ENCODE results near the gene SPON2.

The SPON2 gene

GRCh38 chr4:1172228-1172851, at the start of gene SPON2:
SPON2 (minus strand) TSS chr4:1172583.
- DNase-seq = no peak

DNA sequence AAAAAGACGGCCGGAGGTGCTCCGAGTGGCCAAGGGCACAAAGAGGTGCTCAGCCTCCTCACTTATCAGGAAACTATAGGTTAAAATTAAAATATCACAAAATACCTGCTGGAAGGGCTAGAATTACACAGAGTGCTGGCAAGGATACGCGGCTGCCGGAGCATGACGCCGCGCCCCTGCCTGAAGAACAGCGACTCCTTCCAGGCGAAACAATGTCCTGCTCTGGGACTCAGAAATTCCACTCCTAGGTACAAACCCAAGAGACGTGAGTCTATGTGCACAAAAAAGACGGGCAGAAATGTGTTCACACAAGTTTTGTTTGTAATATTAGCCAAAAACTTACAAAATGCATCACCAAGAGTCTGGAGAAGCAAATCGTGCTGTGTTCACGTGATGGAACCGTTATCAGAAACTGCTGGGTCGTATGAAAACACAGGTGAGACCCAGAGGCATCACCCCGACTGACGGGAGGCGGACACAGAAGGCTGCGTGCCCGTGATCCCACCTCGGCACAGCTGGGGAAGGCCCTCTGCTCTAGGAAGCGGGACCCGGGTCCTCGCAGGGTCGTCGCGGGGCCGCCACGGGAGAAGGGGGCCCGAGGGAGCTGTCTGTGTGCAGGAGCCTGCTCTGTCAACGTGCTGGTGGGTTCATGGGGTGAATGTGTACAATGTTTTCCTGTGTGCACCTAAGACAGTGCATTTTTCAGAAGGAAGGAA, 48.9 kb upstream of the SPON2 start:
- no peak for DNase-seq

DNA sequence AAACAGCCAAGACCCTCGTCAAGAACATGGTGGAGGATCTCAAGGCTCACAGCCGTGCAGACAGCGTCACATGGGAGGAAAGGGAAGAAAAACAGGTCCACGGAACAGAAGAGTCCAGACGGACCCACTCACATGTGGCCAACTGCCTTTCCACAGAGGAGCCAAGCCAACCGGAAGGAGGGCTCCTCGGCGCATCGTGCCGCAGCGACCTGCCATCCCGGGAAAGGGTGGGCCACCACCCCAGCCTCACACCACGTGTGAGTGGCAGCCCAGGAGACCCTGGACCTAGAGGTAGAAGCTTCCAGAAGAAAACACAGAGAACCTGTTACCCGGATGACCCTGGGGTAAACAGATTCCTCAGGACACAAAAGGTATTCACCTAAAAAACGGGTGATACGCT, 48.2 kb upstream of the SPON2 start:
- no peak for DNase-seq

DNA sequence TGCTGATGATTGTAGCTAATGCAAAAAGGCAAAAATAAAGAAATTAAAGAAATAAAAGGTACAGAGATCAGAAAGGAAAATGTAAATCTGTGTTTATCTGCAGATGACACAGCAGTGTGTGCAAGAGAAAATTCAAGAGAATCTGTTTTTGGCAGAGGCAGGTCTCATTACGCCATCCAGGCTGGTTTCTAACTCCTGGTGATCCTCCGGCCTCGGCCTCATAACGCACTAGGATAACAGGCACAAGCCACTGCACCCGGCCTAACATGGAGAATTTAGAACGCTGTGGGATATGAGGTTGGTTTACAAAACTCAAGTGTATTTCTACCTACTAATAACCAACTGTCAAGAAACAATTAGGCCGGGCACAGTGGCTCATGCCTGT, 47.2 kb upstream of the SPON2 start:
- DNase-seq = no peak

GRCh38 chr4:1218634-1219565, 46.5 kb upstream of the SPON2 start:
- peak in 1 of 3 experiments; percentile 35 for DNase-seq

GRCh38 chr4:1217366-1217765, 45.0 kb upstream of the SPON2 start:
- DNase-seq = no peak

- no peak for DNase-seq
These were observed 44.5 kb upstream of the SPON2 start for GRCh38 chr4:1216869-1217294.

DNA sequence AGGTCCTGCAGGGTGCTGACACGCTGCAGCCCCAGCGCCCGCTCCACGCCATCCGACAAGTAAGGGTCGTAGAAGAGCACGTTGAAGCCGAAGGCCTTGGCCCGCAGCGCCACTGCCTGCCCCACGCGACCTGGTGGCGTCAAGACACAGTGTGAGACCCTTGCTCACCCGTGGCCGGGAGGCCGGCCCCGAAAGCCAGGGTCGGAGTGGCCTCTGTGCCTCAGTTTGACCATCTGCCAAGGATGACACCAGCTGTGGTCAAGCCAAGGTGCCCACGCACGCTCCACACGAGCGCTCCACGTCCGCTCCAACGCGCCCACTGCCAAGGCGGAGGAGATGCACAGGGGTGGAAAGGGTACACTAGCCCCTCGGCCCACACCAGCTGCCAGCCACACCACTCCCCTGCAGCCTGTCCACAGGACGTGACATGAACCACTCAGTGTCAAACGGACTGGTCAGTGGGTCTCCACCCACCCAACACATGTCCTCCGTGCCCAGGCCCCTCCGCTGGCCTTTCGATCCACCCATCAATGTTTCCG, 43.8 kb upstream of the SPON2 start:
- no peak for DNase-seq

- no peak for DNase-seq
These were observed 43.0 kb upstream of the SPON2 start for GRCh38 chr4:1215141-1216075.

- no peak for DNase-seq
These were observed 42.0 kb upstream of the SPON2 start for GRCh38 chr4:1214101-1215095.

GRCh38 chr4:1213336-1213995, 41.1 kb upstream of the SPON2 start:
- DNase-seq = no peak

GRCh38 chr4:1212546-1213335, 40.4 kb upstream of the SPON2 start:
- DNase-seq = no peak

GRCh38 chr4:1211891-1212545, 39.6 kb upstream of the SPON2 start:
- DNase-seq = no peak

DNA sequence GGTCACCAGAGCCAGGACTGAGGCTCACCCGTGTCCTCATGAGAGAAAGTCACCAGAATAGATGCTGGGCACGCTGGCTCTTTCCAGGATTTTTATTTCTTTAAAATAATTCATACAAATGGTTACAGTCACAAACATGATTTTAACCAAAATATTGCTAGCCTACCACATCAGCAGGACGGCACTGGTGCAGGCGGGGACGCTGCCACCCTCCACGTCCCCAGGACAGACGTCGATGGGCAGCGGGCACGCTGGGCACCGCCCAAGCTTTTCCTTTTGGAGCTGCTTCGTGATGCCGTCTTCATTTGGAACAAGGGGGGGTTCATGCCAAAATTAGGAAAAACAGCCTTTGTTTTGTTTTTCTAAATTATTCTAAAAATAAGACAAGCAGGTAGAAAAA, 39.0 kb upstream of the SPON2 start:
- no peak for DNase-seq

DNA sequence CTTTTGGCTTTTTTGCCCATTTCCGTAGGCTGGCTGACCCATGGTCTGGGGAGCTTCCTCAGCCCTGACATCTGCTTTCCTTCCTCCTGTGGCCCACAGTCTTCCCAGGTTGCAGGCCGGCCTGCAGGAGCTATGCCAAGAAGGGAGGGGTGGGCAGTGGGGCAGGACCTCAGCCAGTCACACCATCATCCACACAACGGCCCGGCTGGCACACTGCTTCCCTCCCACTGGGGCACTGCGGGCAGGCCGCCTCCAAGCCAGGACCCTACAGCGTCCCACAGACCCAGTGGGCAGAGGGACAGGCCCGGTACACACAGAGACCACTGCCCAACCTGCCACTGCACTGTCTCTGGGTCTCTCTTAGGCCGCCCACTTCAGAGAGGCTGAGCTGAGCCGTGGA, 38.6 kb upstream of the SPON2 start:
- no peak for DNase-seq

DNA sequence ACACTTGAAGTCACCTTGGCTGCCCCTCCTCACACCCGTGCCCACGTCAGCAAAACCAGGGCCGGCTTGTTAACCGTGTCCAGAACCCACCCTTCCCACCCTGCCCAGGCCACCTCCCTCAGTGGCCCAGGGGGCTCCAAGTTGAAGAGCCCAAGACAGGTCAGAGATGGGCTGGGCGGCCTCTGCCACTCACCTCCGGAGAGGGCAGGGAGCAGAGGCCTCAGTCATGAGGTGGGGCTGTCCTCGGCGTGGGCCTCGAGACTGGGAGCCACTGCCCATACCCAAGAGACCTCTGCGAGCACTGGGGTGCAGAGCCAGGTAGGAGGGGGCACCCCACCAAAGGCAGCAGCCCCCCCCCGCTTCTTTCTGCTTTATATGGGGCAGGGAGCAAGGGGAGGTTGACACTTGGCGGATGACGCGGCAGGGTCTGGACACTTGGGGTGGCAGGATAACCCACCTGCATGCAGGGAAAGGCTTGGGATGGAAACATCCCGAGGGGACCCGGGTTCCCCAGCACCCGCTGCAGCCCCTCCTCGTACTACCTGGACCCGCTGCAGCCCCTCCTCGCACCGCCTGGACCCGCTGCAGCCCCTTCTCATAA, 38.0 kb upstream of the SPON2 start:
- no peak for DNase-seq

DNA sequence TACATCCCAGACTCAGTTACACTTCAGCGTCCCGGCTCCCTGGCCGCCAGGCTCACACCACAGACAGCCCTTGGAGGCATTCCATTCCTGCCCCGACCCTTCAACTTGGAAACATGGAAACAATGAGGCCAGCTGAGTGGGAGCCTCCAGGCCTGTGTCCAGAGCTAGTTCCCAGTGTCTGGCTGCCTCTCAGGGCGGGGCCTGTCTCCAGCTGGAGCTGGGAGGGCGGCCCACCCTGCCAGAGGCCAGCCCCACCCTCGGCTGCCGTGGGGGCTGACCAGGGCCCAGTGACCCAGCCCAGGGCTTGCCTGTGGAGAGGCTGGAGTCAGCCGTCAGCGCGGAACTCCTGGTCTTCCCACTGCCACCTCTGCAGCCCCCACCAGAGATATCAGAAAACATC, 37.4 kb upstream of the SPON2 start:
- DNase-seq = no peak

GRCh38 chr4:1208970-1209704, 36.8 kb upstream of the SPON2 start:
- no peak for DNase-seq

Measured in NCI-H1417 (cell line).